ENCODE measurements around the gene DENND1B.

- no peak for TF ChIP-seq CTCF (conservative IDR thresholded peaks at IDR 0.05 in 1 of 2, IDR thresholded peaks at IDR 0.05 in 1 of 2; ENCODE audit: extremely low read depth in 1 of 2, insufficient read depth in 1 of 2, low read depth in 1 of 2, low read length in 2 of 2)
- TF ChIP-seq EZH2 (IDR thresholded peaks at IDR 0.05; ENCODE audit: borderline replicate concordance, low read length) = no peak
Measured at GRCh38 chr1:197680311-197680710, 95.0 kb downstream of the DENND1B start.

All from mammary epithelial cell (primary cell).